Muscle of leg (tissue), 11 donors: Measurements from ENCODE around the gene LAMTOR2. TPM values are rescaled to one million over a fixed set of nuclear protein-coding genes. Genes with fewer than 3 reads are reported as not detected.
A peak's percentile ranks its signal among the peaks of the same experiment; 100 is the strongest.
"Not testable (repeated sequence)": the region's sequence is repeated elsewhere in the genome, so short reads cannot be mapped to it uniquely, and the experiment has no call there.

Experiments
- DNase-seq: peaks from one replicate; pipeline ENCODE4 v3.0.0; 2013
- H3K27ac ChIP-seq: one replicate; pipeline ENCODE4 v1.5.1; 2013; ENCODE audit warnings: mild to moderate bottlenecking, low read length, control low read depth
- H3K27me3 ChIP-seq: one replicate; pipeline ENCODE4 v1.6.1; 2013; ENCODE audit warnings: low read length; ENCODE audit not compliant: control insufficient read depth, insufficient read depth
- H3K36me3 ChIP-seq: one replicate; pipeline ENCODE4 v1.6.1; 2013; ENCODE audit warnings: low read length; ENCODE audit not compliant: control insufficient read depth, insufficient read depth
- H3K4me1 ChIP-seq: one replicate; pipeline ENCODE4 v1.6.1; 2013; ENCODE audit warnings: low read length; ENCODE audit not compliant: control insufficient read depth, insufficient read depth
- H3K4me3 ChIP-seq: one replicate; pipeline ENCODE4 v1.5.1; 2013; ENCODE audit warnings: low read length, control low read depth
- H3K9me3 ChIP-seq: replicated peaks from 2 replicates; pipeline ENCODE4 v1.6.1; 2013; ENCODE audit warnings: low read depth, low read length; ENCODE audit not compliant: control insufficient read depth
- WGBS: methylation state at CpG from one replicate; pipeline ENCODE4 v1.1.5; 2013; ENCODE audit warnings: missing lambda C conversion rate; ENCODE audit not compliant: insufficient coverage; 5-methylcytosine and 5-hydroxymethylcytosine counted together
- polyA plus RNA-seq, 8 donors: library from polyadenylated mRNA; unstranded; fragments of 120-200 nt; gene quantifications; one replicate each; pipeline versions ENCODE4 v1.2.1 to v1.2.3, GENCODE V29; 2013; ENCODE audit warnings: inconsistent platforms in 1 of 8, low replicate concordance in 1 of 8; ENCODE audit not compliant: insufficient read length in 8 of 8, insufficient read depth in 1 of 8
- total RNA-seq: library from RNA; stranded (reverse); fragments of 120-200 nt; gene quantifications from one replicate; pipeline ENCODE4 v1.2.4, GENCODE V29; 2013

The LAMTOR2 gene
- total and polyA plus RNA-seq, 9 donors, result 38.7 to 53.7 (median 46.3) TPM

DNA sequence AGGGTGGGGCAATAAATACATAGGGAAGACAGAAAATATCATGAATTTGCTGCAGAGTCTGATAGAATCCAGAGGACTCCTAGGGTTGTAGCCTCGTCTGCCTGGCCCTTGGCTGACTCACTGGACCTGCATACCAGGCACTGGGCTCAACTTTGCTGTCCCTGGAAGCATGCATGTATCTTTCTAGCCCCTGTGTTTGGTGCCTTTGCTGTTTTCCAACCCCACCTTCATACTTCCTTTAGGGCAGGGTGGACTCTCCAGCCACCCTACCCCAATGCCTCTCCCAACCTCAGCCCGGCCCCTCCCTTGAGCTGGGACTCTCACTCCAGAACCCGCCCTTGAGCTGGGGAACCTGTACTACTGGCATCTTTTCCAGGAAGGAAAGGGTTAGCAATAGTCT is 7.6 kb downstream of the LAMTOR2 start:
- DNase-seq, result no peak
- Histone ChIP-seq H3K36me3 (peaks cover 20% of the 10 kb centered on the region), H3K27me3 (no peaks in the 10 kb centered on the region), H3K9me3 (no peaks in the 10 kb centered on the region), H3K27ac (no peak overlapping the region), H3K4me3 (no peak overlapping the region), H3K4me1 (no peaks in the 10 kb centered on the region)
- WGBS, result 78% methylated on average over 2 of the region's 3 CpGs

DNA sequence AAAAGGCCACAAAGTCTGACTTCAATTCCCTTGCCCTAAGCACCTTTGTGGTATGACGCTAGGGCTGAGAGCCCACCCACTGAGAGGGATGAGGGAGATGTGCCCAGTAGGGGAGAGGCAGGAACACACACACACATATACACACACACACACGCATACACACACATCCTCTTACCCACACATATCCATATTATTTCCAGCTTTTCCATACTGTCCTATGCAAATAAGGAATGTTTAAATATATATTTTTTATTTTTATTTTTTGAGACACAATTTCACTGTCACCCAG is 9.4 kb downstream of the LAMTOR2 start:
- H3K4me3 ChIP-seq, result no peak overlapping the region
- peaks cover 4% of the 10 kb centered on the region for H3K36me3 ChIP-seq
- DNase-seq, result no peak
- H3K9me3 ChIP-seq, result no peaks in the 10 kb centered on the region
- H3K27ac ChIP-seq, result no peak overlapping the region
- H3K27me3 ChIP-seq, result no peaks in the 10 kb centered on the region
- H3K4me1 ChIP-seq, result no peaks in the 10 kb centered on the region
- no CpG with 5 or more reads among the region's 2 CpGs for WGBS

DNA sequence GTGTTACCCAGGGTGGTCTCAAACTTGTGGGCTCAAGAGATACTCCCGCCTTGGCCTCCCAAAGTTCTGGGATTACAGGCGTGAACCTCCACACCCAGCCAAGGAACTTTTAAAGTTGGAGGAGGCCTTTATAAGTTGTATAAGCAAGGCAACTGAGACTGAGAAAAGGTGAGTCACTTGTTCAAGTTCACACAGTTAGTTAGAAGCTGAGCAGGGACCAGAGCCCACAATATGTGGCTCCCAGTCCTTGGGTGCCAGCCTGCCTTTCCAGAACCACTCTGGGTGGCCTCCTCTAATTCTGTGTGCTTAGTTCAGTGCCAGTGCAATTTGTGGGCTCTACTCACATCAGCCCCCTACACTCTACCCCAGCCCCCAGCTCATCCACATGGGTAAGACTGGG is 10.0 kb downstream of the LAMTOR2 start:
- H3K9me3 ChIP-seq, result no peaks in the 10 kb centered on the region
- H3K36me3 ChIP-seq, result no peaks in the 10 kb centered on the region
- no peak overlapping the region for H3K4me3 ChIP-seq
- DNase-seq, result no peak
- no peaks in the 10 kb centered on the region for H3K27me3 ChIP-seq
- no peak overlapping the region for H3K27ac ChIP-seq
- no CpG with 5 or more reads among the region's 2 CpGs for WGBS
- peaks cover 2% of the 10 kb centered on the region for H3K4me1 ChIP-seq

DNA sequence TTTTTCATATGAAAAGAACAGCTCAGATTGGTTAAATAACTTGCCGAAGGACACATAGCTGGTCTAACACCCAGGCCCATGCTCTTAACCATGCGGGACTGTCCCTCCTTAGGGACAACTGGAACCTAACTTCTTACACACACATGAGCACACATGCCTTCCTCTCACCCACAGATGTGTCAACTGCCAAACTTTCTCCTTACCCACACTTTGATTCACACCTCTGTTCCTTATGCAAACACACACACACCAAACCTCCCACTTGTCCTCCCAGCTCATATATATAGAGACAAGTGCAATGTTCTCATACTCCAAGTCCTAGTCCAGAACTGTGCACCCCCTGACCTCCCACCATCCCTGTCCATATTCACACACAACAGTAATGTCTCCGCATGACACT is 10.6 kb downstream of the LAMTOR2 start:
- Histone ChIP-seq H3K27me3 (no peaks in the 10 kb centered on the region), H3K36me3 (no peaks in the 10 kb centered on the region), H3K4me3 (no peak overlapping the region), H3K4me1 (peaks cover 8% of the 10 kb centered on the region), H3K27ac (no peak overlapping the region), H3K9me3 (no peaks in the 10 kb centered on the region)
- no peak for DNase-seq
- 76% methylated on average over 3 of the region's 3 CpGs for WGBS

- no peaks in the 10 kb centered on the region for H3K36me3 ChIP-seq
- H3K9me3 ChIP-seq, result no peaks in the 10 kb centered on the region
- no peak for DNase-seq
- 53% methylated on average over 12 of the region's 16 CpGs for WGBS
- H3K27ac ChIP-seq, result no peak overlapping the region
- no peaks in the 10 kb centered on the region for H3K27me3 ChIP-seq
- H3K4me3 ChIP-seq, result no peak overlapping the region
- peaks cover 13% of the 10 kb centered on the region for H3K4me1 ChIP-seq
Observed at GRCh38 chr1:156065871-156066270, 11.3 kb downstream of the LAMTOR2 start.

DNA sequence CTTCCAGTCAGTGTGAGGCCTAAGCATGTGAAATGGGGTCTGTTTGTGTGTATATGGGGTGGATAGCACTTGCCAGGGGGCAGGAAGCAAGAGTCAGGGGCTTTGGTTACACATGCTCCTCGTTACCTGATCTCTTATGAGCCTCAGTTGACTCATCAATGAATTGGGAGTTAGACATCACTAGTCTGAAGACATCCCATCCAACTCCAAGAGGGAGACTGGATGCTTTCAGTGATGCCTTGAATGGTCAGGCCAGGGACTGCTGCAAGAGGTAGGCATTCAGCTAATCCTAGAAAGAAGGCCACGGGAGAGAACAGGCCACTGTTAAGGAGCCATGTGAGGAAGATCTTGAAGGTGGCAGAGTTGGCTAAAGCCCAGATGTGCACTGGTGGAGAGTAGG is 12.7 kb downstream of the LAMTOR2 start:
- 23% methylated on average over 1 of the region's 2 CpGs for WGBS
- Histone ChIP-seq H3K4me1 (peaks cover 14% of the 10 kb centered on the region), H3K4me3 (no peak overlapping the region), H3K36me3 (no peaks in the 10 kb centered on the region), H3K27ac (no peak overlapping the region), H3K9me3 (no peaks in the 10 kb centered on the region), H3K27me3 (no peaks in the 10 kb centered on the region)
- DNase-seq, result no peak

DNA sequence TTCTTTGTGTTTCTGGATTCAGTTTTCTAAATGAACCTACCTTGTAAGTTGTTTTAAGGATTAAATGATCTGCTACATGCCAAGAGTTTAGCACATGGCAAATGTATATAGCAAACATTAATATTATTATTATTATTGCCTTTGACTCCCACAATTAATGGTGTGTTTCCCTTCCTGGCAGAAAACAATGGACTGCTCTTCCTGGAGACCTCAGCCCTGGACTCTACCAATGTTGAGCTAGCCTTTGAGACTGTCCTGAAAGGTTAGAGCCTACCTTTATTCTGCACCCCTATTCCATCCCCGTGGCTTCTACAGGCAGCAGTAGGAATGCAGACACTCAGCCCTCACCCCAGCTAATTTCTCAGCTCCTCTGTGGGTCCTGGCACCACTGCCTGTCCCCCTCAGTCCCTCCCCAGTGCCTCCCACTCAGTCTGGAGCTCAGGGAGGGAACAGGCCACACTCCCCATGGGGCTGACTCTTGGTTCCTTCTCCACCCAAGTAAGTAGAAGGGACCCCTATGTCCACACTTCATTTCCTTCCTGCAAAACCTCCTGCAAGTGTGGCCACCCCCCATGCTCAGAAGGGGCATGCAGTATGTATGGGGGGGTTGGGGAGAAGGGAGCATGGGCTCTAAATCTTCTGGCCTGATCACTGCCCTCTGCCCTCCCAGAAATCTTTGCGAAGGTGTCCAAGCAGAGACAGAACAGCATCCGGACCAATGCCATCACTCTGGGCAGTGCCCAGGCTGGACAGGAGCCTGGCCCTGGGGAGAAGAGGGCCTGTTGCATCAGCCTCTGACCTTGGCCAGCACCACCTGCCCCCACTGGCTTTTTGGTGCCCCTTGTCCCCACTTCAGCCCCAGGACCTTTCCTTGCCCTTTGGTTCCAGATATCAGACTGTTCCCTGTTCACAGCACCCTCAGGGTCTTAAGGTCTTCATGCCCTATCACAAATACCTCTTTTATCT is 15.2 kb downstream of the LAMTOR2 start:
- H3K4me1 ChIP-seq, result peaks cover 21% of the 10 kb centered on the region
- H3K36me3 ChIP-seq, result peaks cover 11% of the 10 kb centered on the region
- peak overlapping the region; percentile 69 for H3K27ac ChIP-seq
- no peaks in the 10 kb centered on the region for H3K9me3 ChIP-seq
- H3K27me3 ChIP-seq, result no peaks in the 10 kb centered on the region
- DNase-seq, result no peak
- WGBS, result 88% methylated on average over 3 of the region's 3 CpGs
- no peak overlapping the region for H3K4me3 ChIP-seq

DNA sequence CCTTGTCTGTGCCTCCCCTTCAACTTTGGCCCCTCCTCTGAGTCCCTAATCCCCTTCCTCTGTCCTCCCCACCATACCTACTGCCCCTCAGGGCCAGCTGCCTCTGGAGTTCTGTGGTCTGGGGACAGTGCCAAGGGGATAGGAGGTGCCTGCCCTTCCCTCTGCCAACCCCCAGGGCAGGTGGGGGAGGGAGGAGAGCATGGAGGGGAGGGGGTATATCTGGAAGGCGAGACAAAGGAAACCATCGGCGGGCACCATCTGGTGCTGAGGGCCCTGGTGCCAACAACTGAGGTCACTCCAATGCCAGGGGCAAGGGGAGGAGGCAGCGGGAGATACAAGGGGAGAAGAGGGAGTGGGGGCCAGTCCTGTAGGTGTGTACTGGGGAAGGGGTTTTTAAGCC is 16.0 kb downstream of the LAMTOR2 start:
- H3K36me3 ChIP-seq, result peaks cover 19% of the 10 kb centered on the region
- H3K27me3 ChIP-seq, result no peaks in the 10 kb centered on the region
- peak overlapping the region; percentile 69 for H3K27ac ChIP-seq
- H3K9me3 ChIP-seq, result no peaks in the 10 kb centered on the region
- no peak overlapping the region for H3K4me3 ChIP-seq
- peak; percentile 61 for DNase-seq
- peaks cover 29% of the 10 kb centered on the region for H3K4me1 ChIP-seq
- WGBS, result 55% methylated on average over 3 of the region's 4 CpGs

DNA sequence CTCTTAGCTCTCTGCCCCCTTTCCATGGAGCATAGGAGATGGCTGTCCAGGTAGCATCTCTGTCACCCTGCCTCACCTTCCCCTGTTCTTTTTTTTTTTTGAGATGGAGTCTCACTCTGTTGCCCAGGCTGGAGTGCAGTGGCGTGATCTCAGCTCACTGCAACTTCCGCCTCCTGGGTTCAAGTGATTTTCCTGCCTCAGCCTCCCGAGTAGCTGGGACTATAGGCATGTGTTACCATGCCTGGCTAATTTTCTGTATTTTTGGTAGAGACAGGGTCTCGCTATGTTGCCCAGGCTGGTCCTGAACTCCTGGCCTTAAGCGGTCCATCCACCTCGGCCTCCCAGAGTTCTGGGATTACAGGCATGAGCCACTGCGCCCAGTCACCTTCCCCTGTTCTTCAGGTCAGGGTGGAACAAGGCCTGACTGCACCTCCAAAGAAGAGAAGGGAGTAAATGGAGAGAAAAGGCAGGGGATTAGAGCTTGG is 16.8 kb downstream of the LAMTOR2 start:
- not testable (repeated sequence) for H3K27me3 ChIP-seq, H3K9me3 ChIP-seq, H3K4me3 ChIP-seq, DNase-seq, H3K27ac ChIP-seq
- Histone ChIP-seq H3K36me3 (peaks cover 27% of the 10 kb centered on the region), H3K4me1 (peaks cover 37% of the 10 kb centered on the region)
- 92% methylated on average over 2 of the region's 7 CpGs for WGBS

DNA sequence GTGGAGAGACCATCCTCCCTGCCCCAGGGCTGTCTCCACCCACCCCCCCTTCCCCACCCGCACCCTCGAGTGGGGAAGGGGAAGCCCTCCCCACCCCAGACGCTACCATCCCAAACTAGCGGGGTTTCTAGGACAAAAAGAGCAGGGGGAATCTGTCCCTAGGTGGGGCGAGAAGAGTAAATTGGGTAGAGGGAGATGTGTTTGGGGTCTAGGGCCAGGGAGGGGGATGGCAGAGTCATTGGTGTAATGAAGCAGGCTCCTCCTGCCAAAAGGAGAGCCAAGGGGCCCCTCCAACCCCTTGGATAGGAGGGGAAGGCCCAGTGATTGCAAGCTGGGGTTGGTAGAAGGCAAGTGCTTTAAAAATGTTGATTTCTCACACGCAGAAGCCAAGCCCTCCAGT is 17.7 kb downstream of the LAMTOR2 start:
- no CpG with 5 or more reads among the region's 6 CpGs for WGBS

More for the DNA sequence above, 17.7 kb downstream of the LAMTOR2 start:
- Histone ChIP-seq H3K36me3 (peaks cover 36% of the 10 kb centered on the region), H3K27ac (no peak overlapping the region), H3K4me3 (no peak overlapping the region), H3K27me3 (no peaks in the 10 kb centered on the region), H3K9me3 (no peaks in the 10 kb centered on the region), H3K4me1 (peaks cover 46% of the 10 kb centered on the region)
- DNase-seq, result no peak
